Fibroblast of mammary gland (primary cell): ENCODE measurements around the gene XCR1.

Experiments
- DNase-seq: peaks from one replicate; pipeline ENCODE4 v3.0.0-alpha.2; 2010; ENCODE audit warnings: low read depth
- H3K4me3 ChIP-seq: 2 replicates; pipeline ENCODE4 v1.5.1; 2011; ENCODE audit warnings: low read depth, mild to moderate bottlenecking, low read length, moderate library complexity; ENCODE audit not compliant: control insufficient read depth
- CTCF ChIP-seq: conservative IDR thresholded peaks from 2 replicates; pipeline ENCODE4 v1.5.1; 2011; ENCODE audit warnings: low read depth, low read length, inconsistent platforms; ENCODE audit not compliant: control insufficient read depth, insufficient read depth

The XCR1 gene

GRCh38 chr3:46019707-46020106 is 7.6 kb downstream of the XCR1 start:
- no peak for TF ChIP-seq CTCF

GRCh38 chr3:46017720-46018119 is 9.6 kb downstream of the XCR1 start:
- DNase-seq: peak; percentile 56
- no peak overlapping the region for H3K4me3 ChIP-seq

More at GRCh38 chr3:46019707-46020106, 7.6 kb downstream of the XCR1 start:
- DNase-seq: peak; percentile 10
- no peak overlapping the region for H3K4me3 ChIP-seq

GRCh38 chr3:46013316-46014094 is 13.8 kb downstream of the XCR1 start:
- no peak overlapping the region for H3K4me3 ChIP-seq
- TF ChIP-seq CTCF: no peak
- DNase-seq: no peak

More at GRCh38 chr3:46017720-46018119, 9.6 kb downstream of the XCR1 start:
- TF ChIP-seq CTCF: no peak

GRCh38 chr3:46012246-46012645 is 15.0 kb downstream of the XCR1 start:
- DNase-seq: no peak
- no peak for TF ChIP-seq CTCF
- no peak overlapping the region for H3K4me3 ChIP-seq

DNA sequence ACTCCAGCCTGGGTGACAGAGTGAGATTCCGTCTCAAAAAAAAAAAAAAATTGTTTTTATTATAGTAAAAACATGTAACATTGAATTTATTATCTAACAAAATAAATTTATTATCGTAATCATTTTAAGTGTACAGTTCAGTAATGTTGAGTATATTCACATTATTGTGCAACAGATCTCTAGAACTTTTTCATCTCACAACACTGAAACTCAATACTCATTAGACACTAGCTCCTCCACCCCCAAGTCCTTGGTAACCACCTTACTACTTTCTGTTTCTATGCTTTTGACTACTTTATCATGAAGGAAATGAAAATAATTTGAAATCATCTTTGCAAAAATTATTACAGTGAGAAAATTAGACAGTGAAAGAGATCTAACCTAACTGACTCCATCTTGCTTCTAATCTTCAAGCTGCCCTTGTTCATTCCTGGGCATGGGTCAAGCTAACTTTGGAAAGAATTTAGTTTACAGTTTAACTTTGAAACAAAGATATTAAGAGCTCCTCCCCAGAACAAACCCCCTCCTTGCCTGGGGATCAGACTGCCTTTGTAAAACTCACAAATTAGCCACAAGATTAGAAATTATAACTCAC is 16.7 kb downstream of the XCR1 start:
- no peak overlapping the region for H3K4me3 ChIP-seq
- DNase-seq: no peak
- no peak for TF ChIP-seq CTCF

DNA sequence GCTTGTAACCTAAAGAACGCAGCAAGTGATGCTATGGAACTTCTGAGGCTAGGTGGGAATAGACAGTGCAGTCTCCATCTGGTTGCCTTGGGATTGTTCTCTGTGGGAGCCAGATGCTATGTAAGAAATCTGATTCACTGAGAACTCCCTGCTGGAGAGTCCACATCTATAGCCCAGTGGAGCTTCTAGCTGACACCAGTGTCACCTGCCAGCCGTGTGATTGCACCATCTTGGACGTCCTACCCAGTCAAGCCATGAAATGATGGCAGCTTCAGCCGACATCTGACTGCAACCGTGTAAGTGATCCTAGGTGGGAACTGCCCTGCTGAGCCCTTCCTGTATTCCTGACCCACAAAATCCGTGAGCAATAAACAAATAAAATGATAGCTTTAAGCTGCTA is 19.2 kb downstream of the XCR1 start:
- no peak overlapping the region for H3K4me3 ChIP-seq
- no peak for TF ChIP-seq CTCF
- no peak for DNase-seq
